GM19099 (cell line): Measurements from ENCODE around the gene ZNF433.
A peak's percentile ranks its signal among the peaks of the same experiment; 100 is the strongest.

Source experiments
- POLR2A ChIP-seq: IDR thresholded peaks from 3 replicates; pipeline ENCODE4 v1.6.1; 2011; ENCODE audit warnings: low read depth; ENCODE audit not compliant: insufficient read length; ENCODE audit errors: extremely low read depth

The ZNF433 gene

GRCh38 chr19:12035220-12036172, at the start of gene ZNF433:
Gene ZNF433, minus strand, starts transcription at chr19:12035679. Its CDS starts 140 bp downstream, at chr19:12035539.
- TF ChIP-seq POLR2A, result peak; percentile 69

- TF ChIP-seq POLR2A, result no peak
Measured at GRCh38 chr19:12077375-12077774, 41.9 kb upstream of the ZNF433 start.

- no peak for TF ChIP-seq POLR2A
Measured at GRCh38 chr19:12075538-12076139, 40.2 kb upstream of the ZNF433 start.

GRCh38 chr19:12064590-12065538, 29.4 kb upstream of the ZNF433 start, which contains the start of gene ZNF844:
Gene ZNF844, plus strand, starts transcription at chr19:12064731. Its CDS starts 143 bp downstream, at chr19:12064874.
- TF ChIP-seq POLR2A, result peak; percentile 87

GRCh38 chr19:12055784-12056183, 20.3 kb upstream of the ZNF433 start:
- TF ChIP-seq POLR2A, result no peak

GRCh38 chr19:12052497-12053169, 17.2 kb upstream of the ZNF433 start, which contains the start of gene ZNF878:
Gene ZNF878, minus strand, starts transcription at chr19:12052961. Its CDS starts 160 bp downstream, at chr19:12052801.
- peak; percentile 96 for TF ChIP-seq POLR2A

- TF ChIP-seq POLR2A, result no peak
Measured at GRCh38 chr19:12052091-12052496, 16.6 kb upstream of the ZNF433 start.

- no peak for TF ChIP-seq POLR2A
Measured at GRCh38 chr19:12047868-12048267, 12.4 kb upstream of the ZNF433 start.

- TF ChIP-seq POLR2A, result no peak
Measured at GRCh38 chr19:12043752-12044422, 8.4 kb upstream of the ZNF433 start.

GRCh38 chr19:12042893-12043292, 7.4 kb upstream of the ZNF433 start:
- TF ChIP-seq POLR2A, result no peak

- TF ChIP-seq POLR2A, result no peak
Measured at GRCh38 chr19:12034620-12035019, 859 bp downstream of the ZNF433 start.

- no peak for TF ChIP-seq POLR2A
Measured at GRCh38 chr19:12034198-12034597, 1.3 kb downstream of the ZNF433 start.

- TF ChIP-seq POLR2A, result no peak
Measured at GRCh38 chr19:12015753-12016116, 19.7 kb downstream of the ZNF433 start.
